Kidney (tissue), 14 donors: Measurements from ENCODE around the gene DPH2. TPM values are rescaled to one million over a fixed set of nuclear protein-coding genes. Genes with fewer than 3 reads are reported as not detected.

Experiments
- DNase-seq, 5 donors: peaks; one replicate each; pipeline ENCODE4 v3.0.0-alpha.2; 2013 to 2020
- FAIRE-seq: peaks from 2 replicates; lab custom pipeline; 2012; peaks lifted over from hg19 to GRCh38; lab: Jason Lieb, UNC
- H3K27ac ChIP-seq, 2 donors: one replicate each; pipeline ENCODE4 v1.7.0; 2013; ENCODE audit warnings: low read depth in 2 of 2, low read length in 2 of 2, inconsistent platforms in 1 of 2
- H3K27me3 ChIP-seq: one replicate; pipeline ENCODE4 v1.7.1; 2013; ENCODE audit warnings: low read length, inconsistent platforms; ENCODE audit not compliant: control insufficient read depth, insufficient read depth
- H3K36me3 ChIP-seq, 3 donors: one replicate each; pipeline versions ENCODE4 v1.7.0 to v1.7.1; 2013; ENCODE audit warnings: low read length in 3 of 3, control low read depth in 1 of 3, inconsistent platforms in 1 of 3; ENCODE audit not compliant: insufficient read depth in 3 of 3, control insufficient read depth in 2 of 3
- H3K4me1 ChIP-seq, 3 donors: one replicate each; pipeline versions ENCODE4 v1.7.0 to v1.7.1; 2013; ENCODE audit warnings: low read length in 3 of 3, inconsistent platforms in 1 of 3, low read depth in 1 of 3; ENCODE audit not compliant: control insufficient read depth in 2 of 3, insufficient read depth in 2 of 3
- H3K4me3 ChIP-seq, 3 donors: one replicate each; pipeline versions ENCODE4 v1.7.0 to v1.8.1; 2013; ENCODE audit warnings: low read length in 3 of 3, control low read depth in 1 of 3, inconsistent platforms in 1 of 3
- H3K9ac ChIP-seq, 3 donors: one replicate each; pipeline versions ENCODE4 v1.7.0 to v1.7.1; 2013; ENCODE audit warnings: low read length in 3 of 3, control low read depth in 1 of 3, inconsistent platforms in 1 of 3
- H3K9me3 ChIP-seq, 3 donors: one replicate each; pipeline versions ENCODE4 v1.7.0 to v1.7.1; 2013; ENCODE audit warnings: low read length in 3 of 3, control low read depth in 1 of 3, inconsistent platforms in 1 of 3; ENCODE audit not compliant: control insufficient read depth in 2 of 3, insufficient read depth in 1 of 3
- CTCF ChIP-seq: IDR thresholded peaks from 3 replicates; pipeline ENCODE4 v1.5.1; 2012; ENCODE audit warnings: mild to moderate bottlenecking, moderate library complexity, borderline replicate concordance; ENCODE audit not compliant: insufficient read depth; ENCODE audit errors: extremely low read depth
- intact Hi-C: fragments of 100-400 bp; cut with DNase I; formaldehyde crosslinking; loops from one replicate; pipeline ENCODE4 v1.11.1; 2022
- polyA plus RNA-seq: library from polyadenylated mRNA; stranded (reverse); fragments of 350-450 nt; fragmentation: Illumina TruSeq; extraction: RNeasy Lipid Tissue Mini Kit (QIAGEN cat#74804); gene quantifications from one replicate; pipeline ENCODE4 v1.2.3, GENCODE V29; 2014; ENCODE audit warnings: low read depth, low replicate concordance; ENCODE audit not compliant: insufficient read depth
- total RNA-seq: library from RNA; stranded (reverse); fragmentation: NEBNext Ultra II Directional; extraction: Animal tissue kit (Norgen Biotek cat#: 25700); gene quantifications from one replicate; pipeline ENCODE4 v1.2.1, GENCODE V29; 2021
- donor health status: control.
- donor health status: control.
- donor health status: control.
- donor health status: control.
- donor health status: control.
- donor health status: DM: yes; HTN: yes; CAD: no.
- donor health status: Normal renal cell carcinoma (clear cell type).

Gene DPH2
- total and polyA plus RNA-seq, 2 donors from 2014 or later, result 15.9 to 24.0 TPM

- Histone ChIP-seq H3K27ac (no peak overlapping the region), H3K9me3 (no peaks in the 10 kb centered on the region), H3K4me3 (no peak overlapping the region), H3K4me1 (peaks cover 0 to 9% (median 0%) of the 10 kb centered on the region in 3 donors), H3K36me3 (no peaks in the 10 kb centered on the region), H3K27me3 (no peaks in the 10 kb centered on the region), H3K9ac (no peak overlapping the region)
- no peak for TF ChIP-seq CTCF
- FAIRE-seq (no peak), DNase-seq (no peak)
- intact Hi-C loops, result no loop called here
Measured at GRCh38 chr1:43995984-43996732, 26.3 kb downstream of the DPH2 start.

GRCh38 chr1:43996733-43997115, 26.9 kb downstream of the DPH2 start:
- Histone ChIP-seq H3K4me1 (peaks cover 0 to 8% (median 0%) of the 10 kb centered on the region in 3 donors), H3K9ac (no peak overlapping the region), H3K27ac (no peak overlapping the region), H3K36me3 (no peaks in the 10 kb centered on the region), H3K27me3 (no peaks in the 10 kb centered on the region), H3K4me3 (no peak overlapping the region), H3K9me3 (no peaks in the 10 kb centered on the region)
- no peak for TF ChIP-seq CTCF
- DNase-seq (no peak), FAIRE-seq (no peak)
- intact Hi-C loops, result no loop called here

- TF ChIP-seq CTCF, result no peak
- H3K4me1 ChIP-seq, result peaks cover 0 to 4% (median 0%) of the 10 kb centered on the region in 3 donors
- H3K4me3 ChIP-seq, result no peak overlapping the region
- intact Hi-C loops, result no loop called here
- H3K9me3 ChIP-seq, result no peaks in the 10 kb centered on the region
- H3K27me3 ChIP-seq, result no peaks in the 10 kb centered on the region
- no peak overlapping the region for H3K9ac ChIP-seq
- no peak for DNase-seq
- H3K27ac ChIP-seq, result no peak overlapping the region
- H3K36me3 ChIP-seq, result no peaks in the 10 kb centered on the region
- FAIRE-seq, result no peak
Measured at GRCh38 chr1:43997295-43997999, 27.6 kb downstream of the DPH2 start.
